Activated T-helper 1 cell treated with Interleukin-2 at 50 U/mL for 16 hours (primary cell): ENCODE results near the gene FAR2.
"Not testable (repeated sequence)": the region's sequence is repeated elsewhere in the genome, so short reads cannot be mapped to it uniquely, and the experiment has no call there.

Source experiments
- DNase-seq: peaks from one replicate; pipeline ENCODE4 v3.0.0-alpha.2; 2020; ENCODE audit warnings: low read depth

Gene FAR2

GRCh38 chr12:29329411-29329810 is 180.3 kb downstream of the FAR2 start:
- no peak for DNase-seq

- DNase-seq = no peak
These were observed 184.1 kb downstream of the FAR2 start for GRCh38 chr12:29333178-29333577.

- DNase-seq = no peak
These were observed 185.9 kb downstream of the FAR2 start for GRCh38 chr12:29334937-29335336.

GRCh38 chr12:29337325-29337724 is 188.2 kb downstream of the FAR2 start:
- DNase-seq = no peak

- no peak for DNase-seq
These were observed 194.1 kb downstream of the FAR2 start for GRCh38 chr12:29343022-29343799.

- no peak for DNase-seq
These were observed 197.8 kb downstream of the FAR2 start for GRCh38 chr12:29346769-29347421.

GRCh38 chr12:29350080-29350479 is 201.0 kb downstream of the FAR2 start:
- no peak for DNase-seq

GRCh38 chr12:29354954-29355353 is 205.9 kb downstream of the FAR2 start:
- DNase-seq = no peak

- DNase-seq = no peak
These were observed 216.0 kb downstream of the FAR2 start for GRCh38 chr12:29365091-29365490.

- no peak for DNase-seq
These were observed 224.9 kb downstream of the FAR2 start for GRCh38 chr12:29374012-29374411.

- DNase-seq = no peak
These were observed 225.8 kb downstream of the FAR2 start for GRCh38 chr12:29374913-29375312.

- no peak for DNase-seq
These were observed 227.0 kb downstream of the FAR2 start for GRCh38 chr12:29376118-29376517.

GRCh38 chr12:29380536-29381523 is 231.8 kb downstream of the FAR2 start, which contains the start of gene ERGIC2:
Gene ERGIC2, minus strand, starts transcription at chr12:29381172. Its CDS starts 9,539 bp downstream, at chr12:29371633.
- DNase-seq = peak; percentile 79

- DNase-seq = no peak
These were observed 233.2 kb downstream of the FAR2 start for GRCh38 chr12:29382251-29382650.

- not testable (repeated sequence) for DNase-seq
These were observed 236.1 kb downstream of the FAR2 start for GRCh38 chr12:29385194-29385593.
